Central memory CD8-positive, alpha-beta T cell (primary cell): ENCODE results near the gene ARRDC5.
A peak's percentile ranks its signal among the peaks of the same experiment; 100 is the strongest.
"Not testable (repeated sequence)": the region's sequence is repeated elsewhere in the genome, so short reads cannot be mapped to it uniquely, and the experiment has no call there.

Experiments used
- ATAC-seq: fragments of 150-1000 bp; cut with Tn5 transposase; replicated peaks from 2 replicates; pipeline ENCODE4 v1.10.0; 2022; ENCODE audit warnings: mild to moderate bottlenecking, moderate FRiP score, moderate number of reproducible peaks; ENCODE audit not compliant: poor library complexity, severe bottlenecking; ENCODE audit errors: extremely low read depth
- DNase-seq, 2 donors: peaks; one replicate each; pipeline ENCODE4 v3.0.0; 2021; ENCODE audit warnings: low spot score in 2 of 2
- H3K27ac Mint-ChIP-seq: one replicate; pipeline ENCODE4 v1.8.0; 2022; ENCODE audit warnings: low read depth, mild to moderate bottlenecking, moderate library complexity, mixed read lengths
- H3K27me3 Mint-ChIP-seq: one replicate; pipeline ENCODE4 v1.8.0; 2022; ENCODE audit warnings: mixed read lengths
- H3K36me3 Mint-ChIP-seq: one replicate; pipeline ENCODE4 v1.8.0; 2022; ENCODE audit warnings: mild to moderate bottlenecking, moderate library complexity, mixed read lengths; ENCODE audit not compliant: insufficient read depth
- H3K4me1 Mint-ChIP-seq: one replicate; pipeline ENCODE4 v1.8.0; 2022; ENCODE audit warnings: mixed read lengths
- H3K4me3 Mint-ChIP-seq: one replicate; pipeline ENCODE4 v1.8.0; 2022; ENCODE audit warnings: mild to moderate bottlenecking, moderate library complexity, mixed read lengths
- H3K9me3 Mint-ChIP-seq: one replicate; pipeline ENCODE4 v1.8.0; 2022; ENCODE audit warnings: mixed read lengths

Gene ARRDC5

GRCh38 chr19:4852484-4852883 is 50.2 kb downstream of the ARRDC5 start:
- DNase-seq (no peak), ATAC-seq (no peak)
- Mint-ChIP-seq H3K4me3 (no peak overlapping the region), H3K36me3 (peaks cover 26% of the 10 kb centered on the region), H3K9me3 (no peaks in the 10 kb centered on the region), H3K27me3 (no peaks in the 10 kb centered on the region), H3K27ac (no peak overlapping the region), H3K4me1 (no peaks in the 10 kb centered on the region)

GRCh38 chr19:4851551-4852290 is 51.0 kb downstream of the ARRDC5 start:
- Mint-ChIP-seq H3K4me1 (no peaks in the 10 kb centered on the region), H3K4me3 (no peak overlapping the region), H3K27ac (no peak overlapping the region), H3K36me3 (peaks cover 26% of the 10 kb centered on the region), H3K9me3 (no peaks in the 10 kb centered on the region), H3K27me3 (no peaks in the 10 kb centered on the region)
- DNase-seq (peak; percentile 60 to 67), ATAC-seq (peak; percentile 82)

GRCh38 chr19:4849019-4849418 is 53.7 kb downstream of the ARRDC5 start:
- Mint-ChIP-seq H3K27me3 (no peaks in the 10 kb centered on the region), H3K4me1 (no peaks in the 10 kb centered on the region), H3K27ac (no peak overlapping the region), H3K9me3 (no peaks in the 10 kb centered on the region), H3K4me3 (no peak overlapping the region), H3K36me3 (peaks cover 24% of the 10 kb centered on the region)
- ATAC-seq: no peak
- no peak for DNase-seq

- no peak for ATAC-seq
- DNase-seq: no peak
- Mint-ChIP-seq H3K9me3 (no peaks in the 10 kb centered on the region), H3K36me3 (peaks cover 25% of the 10 kb centered on the region), H3K4me3 (no peak overlapping the region), H3K27me3 (no peaks in the 10 kb centered on the region), H3K4me1 (no peaks in the 10 kb centered on the region), H3K27ac (no peak overlapping the region)
Observed at GRCh38 chr19:4847190-4847973, 55.3 kb downstream of the ARRDC5 start.

GRCh38 chr19:4845975-4846374 is 56.7 kb downstream of the ARRDC5 start:
- peaks cover 21% of the 10 kb centered on the region for H3K36me3 Mint-ChIP-seq
- not testable (repeated sequence) for H3K27me3 Mint-ChIP-seq, H3K9me3 Mint-ChIP-seq, H3K27ac Mint-ChIP-seq, DNase-seq, ATAC-seq, H3K4me3 Mint-ChIP-seq, H3K4me1 Mint-ChIP-seq

- no peak overlapping the region for H3K4me3 Mint-ChIP-seq
- no peak for ATAC-seq
- peaks cover 26% of the 10 kb centered on the region for H3K36me3 Mint-ChIP-seq
- no peaks in the 10 kb centered on the region for H3K9me3 Mint-ChIP-seq
- H3K4me1 Mint-ChIP-seq: peaks cover 7% of the 10 kb centered on the region
- no peak for DNase-seq
- no peak overlapping the region for H3K27ac Mint-ChIP-seq
- H3K27me3 Mint-ChIP-seq: no peaks in the 10 kb centered on the region
Observed at GRCh38 chr19:4844348-4845179, 58.1 kb downstream of the ARRDC5 start.

GRCh38 chr19:4843647-4843965 is 59.1 kb downstream of the ARRDC5 start:
- DNase-seq: no peak
- no peak for ATAC-seq
- Mint-ChIP-seq H3K4me1 (peaks cover 7% of the 10 kb centered on the region), H3K36me3 (peaks cover 26% of the 10 kb centered on the region), H3K27ac (no peak overlapping the region), H3K4me3 (no peak overlapping the region), H3K9me3 (no peaks in the 10 kb centered on the region), H3K27me3 (no peaks in the 10 kb centered on the region)
